Activated CD8-positive, alpha-beta T cell treated with anti-CD3 and anti-CD28 coated beads for 36 hours (primary cell): Measurements from ENCODE around the gene EPB41. TPM values are rescaled to one million over a fixed set of nuclear protein-coding genes. Genes with fewer than 3 reads are reported as not detected.

Experiments used
- ATAC-seq: fragments of 200-7000 bp; cut with Tn5 transposase; one replicate; pipeline ENCODE4 v1.10.0; 2021; ENCODE audit warnings: mild to moderate bottlenecking, moderate library complexity
- CTCF ChIA-PET: fragments of 350-600 bp; sonication (Branson Sonifier 250); formaldehyde crosslinking; loops from one replicate; lab custom pipeline; 2021; ENCODE audit warnings: antibody characterized with exemption; lab: Charles Lee
- POLR2A ChIA-PET: fragments of 350-600 bp; sonication (Branson Sonifier 250); formaldehyde crosslinking; loops from one replicate; lab custom pipeline; 2021; ENCODE audit warnings: antibody characterized with exemption; lab: Charles Lee
- DNase-seq: peaks from one replicate; pipeline ENCODE4 v3.0.0-alpha.2; 2020
- H3K27ac Mint-ChIP-seq: one replicate; pipeline ENCODE4 v1.8.0; 2021; ENCODE audit warnings: mild to moderate bottlenecking, mixed read lengths
- H3K27me3 Mint-ChIP-seq: one replicate; pipeline ENCODE4 v1.8.0; 2021; ENCODE audit warnings: mixed read lengths
- H3K36me3 Mint-ChIP-seq: one replicate; pipeline ENCODE4 v1.8.0; 2021; ENCODE audit warnings: low read depth, mixed read lengths
- H3K4me1 Mint-ChIP-seq: one replicate; pipeline ENCODE4 v1.8.0; 2021; ENCODE audit warnings: low read depth, mixed read lengths
- H3K4me3 Mint-ChIP-seq: one replicate; pipeline ENCODE4 v1.8.0; 2021; ENCODE audit warnings: mild to moderate bottlenecking, moderate library complexity, mixed read lengths
- H3K9me3 Mint-ChIP-seq: one replicate; pipeline ENCODE4 v1.8.0; 2021; ENCODE audit warnings: mixed read lengths
- intact Hi-C: fragments of 100-400 bp; cut with micrococcal nuclease; formaldehyde crosslinking; loops from one replicate; pipeline ENCODE4 v1.10.0; 2022
- total RNA-seq, 2 experiments: library from RNA; stranded (reverse); gene quantifications; one replicate each; pipeline ENCODE4 v1.2.3, GENCODE V29; 2021
- TF ChIP-seq, protein P1 (sequence below): fragments of 200-600 bp; IDR thresholded peaks from one replicate; pipeline ENCODE4 v1.8.0; 2022; ENCODE audit warnings: antibody characterized with exemption, mild to moderate bottlenecking

EPB41 gene
- total RNA-seq, 2 experiments from 2014 or later, result 74.9 to 80.3 TPM

DNA sequence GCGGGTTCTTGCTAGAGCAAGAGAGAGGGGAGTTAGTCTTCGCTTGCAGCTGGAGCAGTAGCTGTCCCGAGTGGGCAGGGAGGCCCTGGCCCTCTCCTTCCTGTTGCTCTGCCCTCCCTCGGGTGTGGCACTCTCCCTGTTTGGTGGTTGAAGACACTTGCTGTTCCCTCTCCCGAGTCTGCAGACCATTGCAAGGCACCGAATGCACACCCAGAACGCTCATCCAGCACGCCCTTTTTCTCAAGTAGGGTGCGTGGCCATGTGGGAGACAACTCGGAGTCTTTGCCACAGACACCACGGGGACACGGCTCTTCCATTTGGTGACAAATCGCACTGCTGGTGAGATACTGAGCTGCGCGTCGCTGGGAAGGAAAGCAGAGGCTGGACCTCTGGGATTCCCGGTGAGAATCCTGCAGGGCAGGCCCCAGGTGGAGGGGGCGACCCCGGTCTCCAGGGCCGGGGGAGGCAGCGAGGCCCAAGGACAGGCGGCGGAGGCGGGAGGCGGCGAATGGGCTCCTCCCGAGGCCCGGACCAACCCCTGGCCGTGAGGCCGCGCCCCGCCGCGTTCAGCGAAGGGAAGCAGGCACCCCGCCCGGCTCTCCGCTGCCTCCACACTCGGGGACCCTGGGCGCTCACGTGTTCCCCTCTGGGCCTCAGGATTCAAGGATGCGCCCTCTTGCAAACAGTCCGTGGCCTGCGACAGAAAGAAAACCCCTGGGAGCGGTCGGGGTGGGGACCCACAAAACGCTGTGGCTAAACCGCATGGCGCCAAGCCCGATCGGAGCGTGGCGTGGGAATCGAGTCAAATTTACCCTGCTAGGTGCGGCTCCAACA, 219.7 kb downstream of the EPB41 start:
- CTCF ChIA-PET, result interaction anchor here (1.1 kb wide), 1 partner anchor 12 kb away, joined by 3 read pairs; no protein-coding TSS in a partner anchor
- intact Hi-C loops, result no loop called here
- no peak for DNase-seq

DNA sequence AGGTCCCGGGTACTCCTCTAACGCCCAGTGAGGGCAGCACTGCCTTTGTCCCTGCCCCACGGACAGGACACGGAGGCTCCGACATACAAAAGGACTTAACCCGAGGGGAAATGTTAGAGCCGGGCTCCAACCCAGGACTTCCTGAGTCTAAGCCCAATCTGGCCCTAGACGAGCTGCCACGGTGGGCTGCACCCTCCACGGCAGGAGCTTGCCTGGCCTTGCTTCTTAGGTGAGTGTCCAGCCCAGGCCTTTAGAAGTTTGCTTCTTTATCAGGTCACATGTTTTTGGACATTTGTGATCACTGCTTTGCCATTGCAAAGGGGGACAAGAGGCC, 220.3 kb downstream of the EPB41 start:
- Mint-ChIP-seq H3K4me1 (no peaks in the 10 kb centered on the region), H3K27me3 (peaks cover 2% of the 10 kb centered on the region), H3K36me3 (no peaks in the 10 kb centered on the region), H3K9me3 (no peaks in the 10 kb centered on the region), H3K4me3 (no peak overlapping the region), H3K27ac (no peak overlapping the region)
- intact Hi-C loops, result no loop called here
- no peak for DNase-seq
- ChIA-PET POLR2A (interaction anchor here (1.3 kb wide), 1 partner anchor 47 kb away, joined by 3 read pairs; the partner anchor contains the start of gene SRSF4), CTCF (interaction anchor here (1.1 kb wide), 1 partner anchor 13 kb away, joined by 3 read pairs; no protein-coding TSS in a partner anchor)
- TF ChIP-seq, protein P1, sequence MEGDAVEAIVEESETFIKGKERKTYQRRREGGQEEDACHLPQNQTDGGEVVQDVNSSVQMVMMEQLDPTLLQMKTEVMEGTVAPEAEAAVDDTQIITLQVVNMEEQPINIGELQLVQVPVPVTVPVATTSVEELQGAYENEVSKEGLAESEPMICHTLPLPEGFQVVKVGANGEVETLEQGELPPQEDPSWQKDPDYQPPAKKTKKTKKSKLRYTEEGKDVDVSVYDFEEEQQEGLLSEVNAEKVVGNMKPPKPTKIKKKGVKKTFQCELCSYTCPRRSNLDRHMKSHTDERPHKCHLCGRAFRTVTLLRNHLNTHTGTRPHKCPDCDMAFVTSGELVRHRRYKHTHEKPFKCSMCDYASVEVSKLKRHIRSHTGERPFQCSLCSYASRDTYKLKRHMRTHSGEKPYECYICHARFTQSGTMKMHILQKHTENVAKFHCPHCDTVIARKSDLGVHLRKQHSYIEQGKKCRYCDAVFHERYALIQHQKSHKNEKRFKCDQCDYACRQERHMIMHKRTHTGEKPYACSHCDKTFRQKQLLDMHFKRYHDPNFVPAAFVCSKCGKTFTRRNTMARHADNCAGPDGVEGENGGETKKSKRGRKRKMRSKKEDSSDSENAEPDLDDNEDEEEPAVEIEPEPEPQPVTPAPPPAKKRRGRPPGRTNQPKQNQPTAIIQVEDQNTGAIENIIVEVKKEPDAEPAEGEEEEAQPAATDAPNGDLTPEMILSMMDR, result no peak
- ATAC-seq, result no peak

More for the DNA sequence above, 219.7 kb downstream of the EPB41 start:
- no peaks in the 10 kb centered on the region for H3K36me3 Mint-ChIP-seq
- peaks cover 2% of the 10 kb centered on the region for H3K27me3 Mint-ChIP-seq
- H3K27ac Mint-ChIP-seq, result no peak overlapping the region
- TF ChIP-seq, protein P1, result no peak
- H3K4me1 Mint-ChIP-seq, result no peaks in the 10 kb centered on the region
- H3K9me3 Mint-ChIP-seq, result no peaks in the 10 kb centered on the region
- no peak for ATAC-seq
- H3K4me3 Mint-ChIP-seq, result no peak overlapping the region
- POLR2A ChIA-PET, result interaction anchor here (1.3 kb wide), 1 partner anchor 48 kb away, joined by 3 read pairs; the partner anchor contains the start of gene SRSF4

DNA sequence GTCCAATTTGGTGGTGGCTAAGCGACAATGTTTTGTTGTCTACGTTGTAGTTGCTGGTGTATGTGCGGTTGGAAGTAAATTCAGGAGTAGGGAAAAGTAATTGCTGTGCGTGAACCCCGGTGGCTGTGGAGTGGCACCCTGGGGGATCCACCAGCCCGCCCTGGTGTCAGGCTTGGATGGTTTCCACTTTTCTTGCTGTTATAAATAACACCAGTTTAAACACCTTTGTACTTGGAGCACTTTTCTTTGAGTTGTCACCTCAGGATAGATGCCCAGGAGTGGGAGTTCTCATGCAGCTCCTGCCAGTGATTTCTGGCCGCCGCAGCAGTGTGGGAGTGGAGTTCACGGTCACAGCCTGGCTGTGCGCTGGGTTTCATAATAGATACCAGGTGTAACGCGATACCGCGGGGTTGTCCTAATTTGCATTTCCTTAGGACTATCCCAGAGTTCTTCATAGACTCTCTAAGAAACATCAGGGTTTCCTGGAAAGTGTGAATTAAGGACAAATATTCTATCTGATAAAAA, 222.1 kb downstream of the EPB41 start:
- no peak for ATAC-seq
- ChIA-PET CTCF (interaction anchor here (0.6 to 1.4 kb wide), 2 partner anchors 58 to 66 kb away, joined by 3 read pairs; no protein-coding TSS in a partner anchor), POLR2A (no interaction called here)
- H3K27ac Mint-ChIP-seq, result no peak overlapping the region
- intact Hi-C loops, result no loop called here
- H3K4me3 Mint-ChIP-seq, result no peak overlapping the region
- H3K36me3 Mint-ChIP-seq, result no peaks in the 10 kb centered on the region
- H3K9me3 Mint-ChIP-seq, result no peaks in the 10 kb centered on the region
- H3K4me1 Mint-ChIP-seq, result no peaks in the 10 kb centered on the region
- TF ChIP-seq, protein P1, result no peak
- no peaks in the 10 kb centered on the region for H3K27me3 Mint-ChIP-seq
- DNase-seq, result no peak

DNA sequence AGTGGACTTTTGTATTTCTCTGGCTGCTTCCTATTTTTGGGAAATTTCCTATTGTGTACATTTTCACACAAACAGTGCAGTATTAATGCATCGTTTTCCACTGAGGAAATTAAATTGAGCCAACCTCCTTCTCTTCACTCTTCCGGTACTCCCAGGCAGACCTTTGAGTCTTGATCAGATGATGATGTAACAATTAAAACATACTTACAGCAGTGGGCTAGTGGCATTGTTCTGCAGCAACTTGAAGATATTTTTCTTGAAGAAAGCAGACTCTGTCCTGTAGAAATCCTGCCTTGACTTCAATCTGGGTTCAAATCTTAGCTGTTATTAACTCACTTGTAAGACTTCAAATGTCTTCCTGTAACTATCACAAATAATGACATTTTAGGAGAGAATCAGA, 228.3 kb downstream of the EPB41 start:
- no peak overlapping the region for H3K4me3 Mint-ChIP-seq
- POLR2A ChIA-PET, result no interaction called here
- TF ChIP-seq, protein P1, result no peak
- peaks cover 31% of the 10 kb centered on the region for H3K36me3 Mint-ChIP-seq
- H3K9me3 Mint-ChIP-seq, result no peaks in the 10 kb centered on the region
- no peaks in the 10 kb centered on the region for H3K27me3 Mint-ChIP-seq
- H3K27ac Mint-ChIP-seq, result no peak overlapping the region
- intact Hi-C loops, result no loop called here
- ATAC-seq (no peak), DNase-seq (no peak)
- H3K4me1 Mint-ChIP-seq, result no peaks in the 10 kb centered on the region
- CTCF ChIA-PET, result no interaction called here

DNA sequence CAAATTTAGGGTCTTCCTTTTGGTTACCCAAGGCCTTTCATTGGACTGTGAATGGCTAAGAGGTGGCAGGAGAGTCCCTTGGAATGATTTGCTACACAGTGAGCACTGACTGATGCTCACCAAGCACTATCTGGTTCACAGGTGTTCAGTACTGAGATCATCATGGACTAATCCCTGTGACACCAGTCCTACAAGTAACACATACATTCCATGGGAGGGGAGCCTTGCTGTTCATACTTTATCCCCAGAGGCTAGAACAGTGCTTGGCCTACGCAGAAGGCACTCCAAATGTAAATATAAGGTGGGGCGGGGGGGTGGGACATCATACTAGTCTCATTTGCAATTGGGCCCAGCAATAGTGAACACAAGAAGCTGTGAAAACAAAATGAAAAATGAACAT, 229.8 kb downstream of the EPB41 start:
- Mint-ChIP-seq H3K9me3 (no peaks in the 10 kb centered on the region), H3K4me1 (no peaks in the 10 kb centered on the region), H3K27ac (no peak overlapping the region), H3K27me3 (no peaks in the 10 kb centered on the region), H3K4me3 (no peak overlapping the region), H3K36me3 (peaks cover 45% of the 10 kb centered on the region)
- no peak for ATAC-seq
- intact Hi-C loops, result no loop called here
- ChIA-PET CTCF (no interaction called here), POLR2A (no interaction called here)
- DNase-seq, result no peak
- TF ChIP-seq, protein P1, result no peak
